Gastrocnemius medialis (tissue), 4 donors: ENCODE data around the gene FBRSL1.

Experiments
- POLR2A ChIP-seq, 2 donors: fragments of 450-650 bp; IDR thresholded peaks; one replicate each; pipeline ENCODE4 v1.6.1; 2017; ENCODE audit warnings: antibody characterized with exemption in 2 of 2, mild to moderate bottlenecking in 2 of 2, moderate library complexity in 2 of 2
- TF ChIP-seq, protein P1 (sequence below), 5 experiments: fragments of 450-650 bp in 3 of 5; fragments of 200-600 bp in 2 of 5; sonication (generic) in 2 of 5; IDR thresholded peaks in 4 of 5; conservative IDR thresholded peaks in 1 of 5; 1 replicate in 4 of 5; 2 replicates in 1 of 5; pipeline ENCODE4 v1.5.1; 2016 to 2019; ENCODE audit warnings: antibody characterized with exemption in 5 of 5, mild to moderate bottlenecking in 3 of 5, moderate library complexity in 3 of 5

DNA sequence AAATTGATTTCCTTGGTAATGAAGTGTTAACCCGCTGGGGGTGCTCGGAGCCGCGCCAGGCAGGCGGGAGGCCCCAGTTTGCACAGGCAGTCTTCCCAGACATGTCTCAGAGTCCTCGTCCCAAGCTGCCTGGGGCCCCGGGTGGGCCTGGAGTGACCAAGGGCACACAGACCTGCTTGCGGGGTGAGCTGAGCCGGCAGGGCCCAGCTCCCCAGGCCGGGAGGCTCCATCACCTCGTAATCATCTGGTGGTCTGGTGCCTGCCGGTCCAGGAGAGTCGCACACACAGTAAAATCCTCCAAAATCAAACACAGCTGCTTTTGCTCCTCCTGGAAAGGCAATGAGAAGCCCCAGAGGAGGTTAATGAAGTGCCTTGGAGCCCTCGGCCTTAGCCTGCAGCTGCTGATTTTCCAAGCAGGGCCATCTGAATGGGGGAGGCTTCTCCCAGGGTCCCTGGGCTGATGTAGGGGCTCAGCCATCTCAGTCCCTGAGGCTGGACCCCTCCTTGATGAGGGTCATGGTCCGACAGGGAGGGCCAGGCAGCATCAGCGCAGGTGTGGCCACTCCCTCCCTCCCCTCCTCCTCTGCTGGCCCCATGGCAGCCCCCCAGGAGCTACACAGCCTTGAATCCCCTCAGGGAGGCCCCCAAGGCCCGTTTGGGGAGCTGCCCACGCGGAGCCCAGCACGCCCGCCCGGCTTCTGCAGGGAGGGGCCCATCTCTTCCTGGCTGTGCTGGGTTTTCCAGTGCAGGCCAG lies 39.4 kb upstream of the FBRSL1 start:
- TF ChIP-seq, protein P1, sequence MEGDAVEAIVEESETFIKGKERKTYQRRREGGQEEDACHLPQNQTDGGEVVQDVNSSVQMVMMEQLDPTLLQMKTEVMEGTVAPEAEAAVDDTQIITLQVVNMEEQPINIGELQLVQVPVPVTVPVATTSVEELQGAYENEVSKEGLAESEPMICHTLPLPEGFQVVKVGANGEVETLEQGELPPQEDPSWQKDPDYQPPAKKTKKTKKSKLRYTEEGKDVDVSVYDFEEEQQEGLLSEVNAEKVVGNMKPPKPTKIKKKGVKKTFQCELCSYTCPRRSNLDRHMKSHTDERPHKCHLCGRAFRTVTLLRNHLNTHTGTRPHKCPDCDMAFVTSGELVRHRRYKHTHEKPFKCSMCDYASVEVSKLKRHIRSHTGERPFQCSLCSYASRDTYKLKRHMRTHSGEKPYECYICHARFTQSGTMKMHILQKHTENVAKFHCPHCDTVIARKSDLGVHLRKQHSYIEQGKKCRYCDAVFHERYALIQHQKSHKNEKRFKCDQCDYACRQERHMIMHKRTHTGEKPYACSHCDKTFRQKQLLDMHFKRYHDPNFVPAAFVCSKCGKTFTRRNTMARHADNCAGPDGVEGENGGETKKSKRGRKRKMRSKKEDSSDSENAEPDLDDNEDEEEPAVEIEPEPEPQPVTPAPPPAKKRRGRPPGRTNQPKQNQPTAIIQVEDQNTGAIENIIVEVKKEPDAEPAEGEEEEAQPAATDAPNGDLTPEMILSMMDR (IDR thresholded peaks at IDR 0.05 in 4 of 5, conservative IDR thresholded peaks at IDR 0.05 in 1 of 5), result no peak
- no peak for TF ChIP-seq POLR2A (IDR thresholded peaks at IDR 0.05)
